Measurements from ENCODE around the gene PODXL.

GRCh38 chr7:131508754-131509486 is 47.5 kb downstream of the PODXL start:
- TF ChIP-seq CTCF (IDR thresholded peaks at IDR 0.05; ENCODE audit: poor library complexity, severe bottlenecking) (no peak), POLR2AphosphoS5 (IDR thresholded peaks at IDR 0.05) (no peak), EZH2 (IDR thresholded peaks at IDR 0.05; ENCODE audit: borderline replicate concordance, insufficient read depth, low read length, poor library complexity, severe bottlenecking) (no peak)

Data from neural cell (in vitro differentiated cells).